Measurements from ENCODE around the gene PLXNA2. TPM values are rescaled to one million over a fixed set of nuclear protein-coding genes. Genes with fewer than 3 reads are reported as not detected.

The PLXNA2 gene
- total and polyA plus RNA-seq, 2 of the 4 experiments (the other 2 are of a cell fraction) = 0.72 to 1.1 TPM

DNA sequence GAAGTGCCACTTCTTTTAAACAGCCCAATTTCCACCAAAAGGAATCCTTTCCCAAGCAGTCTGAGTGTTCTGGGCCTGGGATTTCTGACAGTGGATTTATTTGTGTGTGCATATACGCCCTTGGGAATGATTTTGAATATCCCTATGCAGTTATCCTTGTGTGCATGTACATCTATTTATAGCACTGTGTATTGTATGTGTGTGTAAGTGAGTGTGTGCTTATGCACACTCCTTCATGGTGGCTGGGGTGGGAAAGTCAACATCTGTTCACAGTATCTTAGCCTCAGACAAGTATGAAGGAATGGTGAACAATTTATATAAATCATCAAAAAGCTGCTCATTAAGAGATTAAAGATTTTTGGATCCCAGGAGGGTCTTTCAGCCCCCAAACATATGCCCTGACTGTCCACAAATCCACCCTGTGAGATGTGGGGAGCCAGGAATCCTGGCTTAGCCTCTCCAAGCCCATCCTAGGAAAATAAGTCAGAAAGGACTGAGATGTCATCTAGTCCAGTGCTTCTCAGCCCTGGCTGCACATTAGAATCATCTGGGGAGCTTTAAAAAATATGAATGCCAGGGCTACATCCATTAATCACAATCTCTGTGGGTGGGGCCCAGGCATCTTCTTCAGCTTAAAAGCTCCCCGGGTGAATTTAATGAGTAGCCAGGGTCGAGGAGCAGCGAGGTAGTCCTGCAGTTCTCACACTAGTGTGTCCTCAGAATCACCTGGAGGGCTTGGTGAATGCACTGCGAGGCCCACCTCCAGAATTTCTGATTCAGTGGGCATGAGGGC is 101.4 kb downstream of the PLXNA2 start:
- no TSS peak for BruUV-seq (replicated peaks)
- in situ Hi-C loops (cut with MboI; ENCODE audit: low sequenced_read_pairs) (no loop called here), intact Hi-C loops (cut with micrococcal nuclease) (no loop called here), dilution Hi-C loops (cut with HindIII; ENCODE audit: low sequenced_read_pairs, unreplicated experiment) (no loop called here)
- no peak overlapping the region for H3K18ac ChIP-seq (ENCODE audit: low read depth, low read length)
- H2BK20ac ChIP-seq (ENCODE audit: low read depth, low read length) = no peak overlapping the region
- H4K8ac ChIP-seq (ENCODE audit: low read depth in 2 of 2, low read length in 2 of 2) = no peak overlapping the region
- CTCF ChIA-PET = no interaction called here
- H3K79me1 ChIP-seq (ENCODE audit: low read depth in 1 of 2, low read length in 2 of 2) = no peaks in the 10 kb centered on the region
- POLR2A ChIA-PET (ENCODE audit: unreplicated experiment) = no interaction called here
- H3K9me3 ChIP-seq (ENCODE audit: control insufficient read depth, insufficient read depth, low read length) = no peaks in the 10 kb centered on the region
- TF ChIP-seq CTCF (conservative IDR thresholded peaks at IDR 0.05; ENCODE audit: low read depth, low read length) (no peak), MXI1 (IDR thresholded peaks at IDR 0.05; ENCODE audit: borderline replicate concordance, low read depth, low read length) (no peak), RFX5 (IDR thresholded peaks at IDR 0.05; ENCODE audit: low read depth, low read length) (no peak), BHLHE40 (IDR thresholded peaks at IDR 0.05; ENCODE audit: low read depth, low read length) (no peak), ELK1 (IDR thresholded peaks at IDR 0.05; ENCODE audit: borderline replicate concordance, low read depth, low read length) (no peak), POLR2A (IDR thresholded peaks at IDR 0.05; ENCODE audit: low read depth, low read length) (no peak), RCOR1 (IDR thresholded peaks at IDR 0.05; ENCODE audit: insufficient replicate concordance, low read length) (no peak), USF2 (IDR thresholded peaks at IDR 0.05; ENCODE audit: low read depth, low read length) (no peak), CEBPB (IDR thresholded peaks at IDR 0.05; ENCODE audit: low read depth, low read length) (no peak), SMC3 (IDR thresholded peaks at IDR 0.05; ENCODE audit: low read depth, low read length) (no peak), MAZ (IDR thresholded peaks at IDR 0.05; ENCODE audit: borderline replicate concordance, low read depth, low read length) (no peak), MAFK (IDR thresholded peaks at IDR 0.05; ENCODE audit: low read depth, low read length) (no peak)
- H3K14ac ChIP-seq (replicated peaks; ENCODE audit: low read depth, low read length) = no peak overlapping the region
- no peak overlapping the region for H4K5ac ChIP-seq (ENCODE audit: low read depth, low read length)
- H2AK5ac ChIP-seq (ENCODE audit: low read depth, low read length) = no peak overlapping the region
- H3K27me3 ChIP-seq (ENCODE audit: control insufficient read depth, insufficient read depth, low read length) = no peaks in the 10 kb centered on the region
- no peaks in the 10 kb centered on the region for H3K36me3 ChIP-seq (ENCODE audit: control insufficient read depth, insufficient read depth, low read length)
- no peaks in the 10 kb centered on the region for H3K4me1 ChIP-seq (ENCODE audit: control insufficient read depth, insufficient read depth, low read length)
- no peaks in the 10 kb centered on the region for H4K20me1 ChIP-seq (ENCODE audit: insufficient read depth, low read length)
- no peak overlapping the region for H2BK5ac ChIP-seq (ENCODE audit: low read depth, low read length, poor library complexity, severe bottlenecking)
- no peak overlapping the region for H3K4me2 ChIP-seq (ENCODE audit: low read depth, low read length)
- H3K4ac ChIP-seq (ENCODE audit: low read depth, low read length) = no peak overlapping the region
- H2AFZ ChIP-seq (replicated peaks; ENCODE audit: low read length, poor library complexity) = no peak overlapping the region
- no peak overlapping the region for H3K56ac ChIP-seq (ENCODE audit: extremely low read depth, insufficient read depth, low read length)
- H4K91ac ChIP-seq (ENCODE audit: insufficient read depth, low read depth, low read length) = no peak overlapping the region
- no peak overlapping the region for H3K27ac ChIP-seq (ENCODE audit: insufficient read depth, low read length)
- no peaks in the 10 kb centered on the region for H3K9me1 ChIP-seq (ENCODE audit: insufficient read depth, low read length)
- no peak overlapping the region for H2BK15ac ChIP-seq (ENCODE audit: low read depth, low read length)
- H3K4me3 ChIP-seq (ENCODE audit: insufficient read depth, low read depth, low read length) = no peak overlapping the region
- ATAC-seq (ENCODE audit: low read depth) (no peak), DNase-seq (no peak)
- H3K9ac ChIP-seq (ENCODE audit: low read depth, low read length) = no peak overlapping the region
- H2AK9ac ChIP-seq (replicated peaks; ENCODE audit: low read depth, low read length, poor library complexity) = no peak overlapping the region
- no peak overlapping the region for H2BK120ac ChIP-seq (ENCODE audit: low read depth, low read length)
- 80% methylated on average over 1 of the region's 5 CpGs; no CpG with 5 or more reads in 1 of the 2 experiments for WGBS, 2 experiments (ENCODE audit: extremely low coverage in 2 of 2, insufficient read length in 1 of 2)
- no peak overlapping the region for H3K23ac ChIP-seq (ENCODE audit: low read depth, low read length)
